Gastrocnemius medialis (tissue), 4 donors: Measurements from ENCODE around the gene DOCK8.

Experiments
- CTCF ChIP-seq, 5 experiments: fragments of 450-650 bp in 3 of 5; fragments of 200-600 bp in 2 of 5; sonication (generic) in 2 of 5; IDR thresholded peaks in 4 of 5; conservative IDR thresholded peaks in 1 of 5; 1 replicate in 4 of 5; 2 replicates in 1 of 5; pipeline ENCODE4 v1.5.1; 2016 to 2019; ENCODE audit warnings: antibody characterized with exemption in 5 of 5, mild to moderate bottlenecking in 3 of 5, moderate library complexity in 3 of 5
- POLR2A ChIP-seq, 2 donors: fragments of 450-650 bp; IDR thresholded peaks; one replicate each; pipeline ENCODE4 v1.6.1; 2017; ENCODE audit warnings: antibody characterized with exemption in 2 of 2, mild to moderate bottlenecking in 2 of 2, moderate library complexity in 2 of 2

GRCh38 chr9:456365-456764, 241.7 kb downstream of the DOCK8 start:
- TF ChIP-seq POLR2A (IDR thresholded peaks at IDR 0.05) (no peak), CTCF (IDR thresholded peaks at IDR 0.05 in 4 of 5, conservative IDR thresholded peaks at IDR 0.05 in 1 of 5) (no peak)
